ENCODE results near the gene PIGU. TPM values are rescaled to one million over a fixed set of nuclear protein-coding genes. Genes with fewer than 3 reads are reported as not detected.

Gene PIGU
- total and polyA plus RNA-seq, 9 of the 15 experiments (the other 6 are each of a cell fraction or from before 2014, with no cell fraction given) = 6.5 to 100 (median 28.1) TPM

- TF ChIP-seq FOS (IDR thresholded peaks at IDR 0.05; ENCODE audit: extremely low read depth, insufficient read length) (peak; percentile 1), ZBTB49 (CRISPR knock-in tag; IDR thresholded peaks at IDR 0.05; ENCODE audit: borderline replicate concordance) (no peak), HIVEP1 (CRISPR knock-in tag; IDR thresholded peaks at IDR 0.05) (no peak), POLR2H (tag; IDR thresholded peaks at IDR 0.05; ENCODE audit: low read depth) (no peak), DACH1 (IDR thresholded peaks at IDR 0.05; ENCODE audit: partially characterized antibody) (no peak), SNRNP70 (optimal IDR thresholded peaks at IDR 0.05; ENCODE audit: low read depth, low read length) (no peak), ZBTB9 (CRISPR knock-in tag; IDR thresholded peaks at IDR 0.05) (no peak), CHD1 (IDR thresholded peaks at IDR 0.05; ENCODE audit: low read length) (no peak), HDAC8 (tag; IDR thresholded peaks at IDR 0.05) (no peak), EZH2 (IDR thresholded peaks at IDR 0.05; ENCODE audit: borderline replicate concordance, low read depth, low read length) (no peak), REST (IDR thresholded peaks at IDR 0.05; ENCODE audit: borderline replicate concordance) (peak; percentile 44; the same call in 1 of the 2 replicates), REST (CRISPR knock-in tag; IDR thresholded peaks at IDR 0.05; ENCODE audit: low read depth) (no peak), ATF3 (IDR thresholded peaks at IDR 0.05) (peak; percentile 86), ATF3 (CRISPR knock-in tag; conservative IDR thresholded peaks at IDR 0.05) (0 out of 2 replicates have a peak, but pooled peaks have one; percentile 48)
Measured at GRCh38 chr20:34579191-34579978, 97.5 kb downstream of the PIGU start (continued).

Measured in K562 (cell line).